HG03108 (cell line): ENCODE results near the gene NUDT17.

Experiments used
- ATAC-seq: cut with Tn5 transposase; IDR thresholded peaks from one replicate; pipeline ENCODE4 v1.9.1; 2021; ENCODE audit warnings: moderate library complexity; ENCODE audit not compliant: unreplicated experiment

Gene NUDT17

GRCh38 chr1:145887631-145888030 lies 42.2 kb downstream of the NUDT17 start:
- ATAC-seq: no peak

DNA sequence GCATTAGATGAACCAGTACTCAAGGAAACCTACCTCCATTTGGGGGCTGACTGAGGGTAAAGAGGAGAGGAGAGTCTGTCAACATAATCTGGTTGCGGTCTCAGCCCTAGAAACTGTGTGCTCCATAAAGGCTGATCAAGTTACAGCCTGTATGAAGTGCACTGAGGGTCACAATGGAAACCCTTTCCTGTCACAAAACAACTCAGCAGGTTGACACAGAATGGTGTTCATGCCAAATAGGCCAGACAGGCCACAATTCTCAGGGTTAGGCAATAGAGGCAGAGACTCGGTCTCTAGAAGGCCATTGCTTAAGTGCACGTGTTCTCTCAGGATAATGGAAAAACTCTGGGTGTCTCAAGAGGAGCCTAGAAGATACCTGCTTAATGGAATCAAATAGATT lies 44.3 kb downstream of the NUDT17 start:
- no peak for ATAC-seq

GRCh38 chr1:145891143-145891542 lies 45.7 kb downstream of the NUDT17 start:
- no peak for ATAC-seq

GRCh38 chr1:145891587-145892485 lies 46.4 kb downstream of the NUDT17 start:
- ATAC-seq: no peak

DNA sequence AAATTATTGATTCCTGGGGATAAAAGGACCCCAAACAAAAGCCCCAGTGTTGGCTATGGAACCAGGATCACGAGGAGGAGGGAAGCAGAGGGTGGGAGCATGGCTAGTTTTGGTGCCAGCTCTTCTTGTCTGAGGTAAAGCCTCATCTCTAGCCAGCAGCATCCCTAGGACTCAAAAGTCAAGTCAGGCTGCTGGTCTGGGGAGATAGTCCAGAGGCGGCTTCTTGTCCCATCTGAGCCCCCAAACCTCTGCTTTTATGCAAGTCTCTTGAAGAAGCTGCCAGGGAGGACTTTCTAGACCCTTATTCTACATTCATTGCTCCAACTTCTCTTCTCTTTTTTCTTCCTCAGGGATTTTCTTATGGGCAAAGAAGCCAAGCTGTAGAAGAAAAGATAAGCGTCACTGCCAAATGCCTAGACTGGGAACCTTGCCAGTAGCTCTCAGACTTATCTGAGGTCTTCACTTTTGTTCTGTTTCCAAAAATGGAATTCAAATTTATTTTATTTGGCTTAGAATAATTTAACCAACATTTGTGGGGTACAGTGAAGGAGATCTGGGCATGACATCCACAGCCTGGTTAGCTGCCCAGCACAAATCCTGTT lies 47.2 kb downstream of the NUDT17 start:
- ATAC-seq: no peak

DNA sequence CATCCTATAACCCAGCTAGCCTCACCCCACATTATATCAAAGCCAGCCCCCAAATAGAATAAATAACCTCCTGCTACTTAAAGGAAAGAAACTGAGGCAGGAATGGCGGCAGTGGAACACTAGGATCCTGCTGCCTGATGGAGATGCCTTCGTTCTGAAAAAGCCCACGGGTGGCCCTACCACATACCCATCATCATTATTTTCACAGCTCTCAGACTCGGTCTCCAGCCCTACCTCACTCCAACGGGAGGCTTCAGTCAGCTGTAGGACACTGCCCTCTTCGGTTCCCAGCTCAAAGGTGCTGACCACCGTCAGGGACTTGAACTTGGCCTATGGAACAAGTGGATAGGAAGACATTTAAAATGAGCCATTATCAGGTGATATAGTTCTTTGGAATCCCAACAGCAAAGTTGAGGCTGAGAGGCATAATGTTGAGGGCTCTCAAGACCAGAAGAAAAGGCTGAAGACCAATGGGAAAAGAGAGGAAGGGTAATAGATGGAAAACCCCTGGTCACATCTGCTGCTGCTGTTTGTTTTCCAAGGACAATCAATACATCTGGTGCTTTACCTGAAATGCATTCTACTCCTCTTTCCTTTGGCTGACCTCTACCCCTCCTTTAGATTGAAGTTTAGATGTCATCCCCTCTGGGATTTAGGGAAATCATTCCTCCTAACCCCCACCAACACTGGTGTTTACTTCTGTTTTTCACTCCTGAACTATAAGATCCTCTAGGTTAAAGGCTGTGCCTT lies 48.1 kb downstream of the NUDT17 start:
- no peak for ATAC-seq

GRCh38 chr1:145895471-145895870 lies 50.0 kb downstream of the NUDT17 start:
- ATAC-seq: no peak

DNA sequence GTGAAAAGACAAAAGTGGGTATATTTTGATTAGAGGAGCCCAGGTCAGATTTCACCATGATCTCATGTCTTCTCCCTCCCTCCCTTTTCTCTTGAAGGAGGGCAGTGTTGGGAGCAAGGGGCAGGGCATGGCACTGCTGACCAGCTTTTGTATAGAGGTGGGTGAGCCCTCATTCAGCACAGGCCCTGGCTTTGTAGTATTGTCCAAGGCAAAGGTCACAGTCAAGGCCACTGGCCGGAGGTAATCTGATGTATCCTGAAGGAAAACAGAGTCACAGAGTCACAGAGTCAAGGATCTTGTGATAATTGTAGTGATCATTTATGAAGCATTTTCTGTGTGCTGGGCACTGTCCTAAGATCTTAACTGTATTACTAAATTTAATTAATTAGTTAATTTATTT lies 52.5 kb downstream of the NUDT17 start:
- no peak for ATAC-seq
